Measurements from ENCODE around the gene TANGO2. TPM values are rescaled to one million over a fixed set of nuclear protein-coding genes. Genes with fewer than 3 reads are reported as not detected.

TANGO2 gene
- total RNA-seq, 1 donor from 2014 or later: 24.9 TPM

- H3K4me3 Mint-ChIP-seq (ENCODE audit: unreplicated experiment): no peak overlapping the region
- H3K9me3 Mint-ChIP-seq (ENCODE audit: unreplicated experiment): no peaks in the 10 kb centered on the region
- no peak overlapping the region for H3K27ac Mint-ChIP-seq (ENCODE audit: unreplicated experiment)
- no peak for TF ChIP-seq CTCF (IDR thresholded peaks at IDR 0.05)
- H3K27me3 Mint-ChIP-seq (ENCODE audit: unreplicated experiment): no peaks in the 10 kb centered on the region
- no peaks in the 10 kb centered on the region for H3K4me1 Mint-ChIP-seq (ENCODE audit: unreplicated experiment)
- DNase-seq (ENCODE audit: extremely low spot score, unreplicated experiment): no peak
- H3K36me3 Mint-ChIP-seq (ENCODE audit: unreplicated experiment): peaks cover 13% of the 10 kb centered on the region
Measured at GRCh38 chr22:20033045-20033706, 12.3 kb downstream of the TANGO2 start.

GRCh38 chr22:20034143-20034542 is 13.2 kb downstream of the TANGO2 start:
- TF ChIP-seq CTCF (IDR thresholded peaks at IDR 0.05): no peak
- no peaks in the 10 kb centered on the region for H3K27me3 Mint-ChIP-seq (ENCODE audit: unreplicated experiment)

GRCh38 chr22:20035375-20036083 is 14.6 kb downstream of the TANGO2 start:
- no peaks in the 10 kb centered on the region for H3K4me1 Mint-ChIP-seq (ENCODE audit: unreplicated experiment)
- H3K27ac Mint-ChIP-seq (ENCODE audit: unreplicated experiment): no peak overlapping the region
- no peaks in the 10 kb centered on the region for H3K27me3 Mint-ChIP-seq (ENCODE audit: unreplicated experiment)
- no peaks in the 10 kb centered on the region for H3K9me3 Mint-ChIP-seq (ENCODE audit: unreplicated experiment)
- H3K36me3 Mint-ChIP-seq (ENCODE audit: unreplicated experiment): peaks cover 18% of the 10 kb centered on the region
- TF ChIP-seq CTCF (IDR thresholded peaks at IDR 0.05): no peak
- H3K4me3 Mint-ChIP-seq (ENCODE audit: unreplicated experiment): no peak overlapping the region
- no peak for DNase-seq (ENCODE audit: extremely low spot score, unreplicated experiment)

More at GRCh38 chr22:20034143-20034542, 13.2 kb downstream of the TANGO2 start:
- Mint-ChIP-seq H3K4me3 (ENCODE audit: unreplicated experiment) (no peak overlapping the region), H3K27ac (ENCODE audit: unreplicated experiment) (no peak overlapping the region), H3K4me1 (ENCODE audit: unreplicated experiment) (no peaks in the 10 kb centered on the region), H3K9me3 (ENCODE audit: unreplicated experiment) (no peaks in the 10 kb centered on the region), H3K36me3 (ENCODE audit: unreplicated experiment) (peaks cover 13% of the 10 kb centered on the region)
- no peak for DNase-seq (ENCODE audit: extremely low spot score, unreplicated experiment)

GRCh38 chr22:20036084-20036482 is 15.2 kb downstream of the TANGO2 start:
- no peaks in the 10 kb centered on the region for H3K9me3 Mint-ChIP-seq (ENCODE audit: unreplicated experiment)
- H3K36me3 Mint-ChIP-seq (ENCODE audit: unreplicated experiment): peaks cover 18% of the 10 kb centered on the region
- TF ChIP-seq CTCF (IDR thresholded peaks at IDR 0.05): no peak
- DNase-seq (ENCODE audit: extremely low spot score, unreplicated experiment): no peak
- no peaks in the 10 kb centered on the region for H3K27me3 Mint-ChIP-seq (ENCODE audit: unreplicated experiment)
- no peak overlapping the region for H3K4me3 Mint-ChIP-seq (ENCODE audit: unreplicated experiment)
- H3K27ac Mint-ChIP-seq (ENCODE audit: unreplicated experiment): no peak overlapping the region
- no peaks in the 10 kb centered on the region for H3K4me1 Mint-ChIP-seq (ENCODE audit: unreplicated experiment)
